Smooth muscle cell (in vitro differentiated cells): ENCODE data around the gene WDR43. TPM values are rescaled to one million over a fixed set of nuclear protein-coding genes. Genes with fewer than 3 reads are reported as not detected.

Experiments used
- DNase-seq: peaks from one replicate; lab custom pipeline; 2025; ENCODE audit not compliant: unreplicated experiment; lab: John Stamatoyannopoulos, UW
- H2AFZ ChIP-seq: fragments of 200-600 bp; sonication (generic); 2 replicates; pipeline ENCODE4 v1.6.0; 2016; ENCODE audit warnings: antibody characterized with exemption, low read depth, mild to moderate bottlenecking
- H3F3A ChIP-seq: fragments of 200-600 bp; sonication (generic); 2 replicates; pipeline ENCODE4 v1.6.0; 2017; ENCODE audit warnings: antibody characterized with exemption, low read depth
- H3K27ac ChIP-seq: fragments of 200-600 bp; sonication (generic); 2 replicates; pipeline ENCODE4 v1.5.1; 2016; ENCODE audit warnings: low read depth, mild to moderate bottlenecking
- H3K27me3 ChIP-seq: fragments of 200-600 bp; sonication (generic); 2 replicates; pipeline ENCODE4 v1.6.1; 2016; ENCODE audit warnings: low read depth, mild to moderate bottlenecking
- H3K36me3 ChIP-seq: fragments of 200-600 bp; sonication (generic); 2 replicates; pipeline ENCODE4 v1.5.1; 2016; ENCODE audit warnings: low read depth
- H3K4me1 ChIP-seq: fragments of 200-600 bp; sonication (generic); 2 replicates; pipeline ENCODE4 v1.5.1; 2016; ENCODE audit warnings: low read depth
- H3K4me2 ChIP-seq: fragments of 200-600 bp; sonication (generic); 2 replicates; pipeline ENCODE4 v1.6.0; 2016; ENCODE audit warnings: mild to moderate bottlenecking
- H3K4me3 ChIP-seq: fragments of 200-600 bp; sonication (generic); 2 replicates; pipeline ENCODE4 v1.5.1; 2016; ENCODE audit warnings: mild to moderate bottlenecking
- H3K79me2 ChIP-seq: fragments of 200-600 bp; sonication (generic); 2 replicates; pipeline ENCODE4 v1.6.0; 2016; ENCODE audit warnings: low read depth, mild to moderate bottlenecking
- H3K9ac ChIP-seq: fragments of 200-600 bp; sonication (generic); 2 replicates; pipeline ENCODE4 v1.6.0; 2016; ENCODE audit warnings: low read depth
- H3K9me3 ChIP-seq: fragments of 200-600 bp; sonication (generic); replicated peaks from 2 replicates; pipeline ENCODE4 v1.5.1; 2016; ENCODE audit warnings: low read depth
- H4K20me1 ChIP-seq: fragments of 200-600 bp; sonication (generic); 2 replicates; pipeline ENCODE4 v1.6.0; 2016; ENCODE audit warnings: low read depth
- WGBS: methylation state at CpG from one replicate; pipeline ENCODE4 v1.1.7; 2016; ENCODE audit warnings: low lambda C conversion rate; 5-methylcytosine and 5-hydroxymethylcytosine counted together
- polyA plus RNA-seq: library from polyadenylated mRNA; unstranded; fragments of >200 nt; fragmentation: Nextera tagmentation; extraction: Ambion mirVana; gene quantifications from 2 replicates; pipeline ENCODE4 v1.2.1, GENCODE V29; 2016
- total RNA-seq: library from RNA; depleted of rRNA; stranded (reverse); fragments of >200 nt; gene quantifications from 2 replicates; pipeline ENCODE4 v1.2.3, GENCODE V29; 2014
- TF ChIP-seq, protein P1 (sequence below): fragments of 200-600 bp; sonication (generic); IDR thresholded peaks from 2 replicates; pipeline ENCODE4 v1.5.1; 2017; ENCODE audit warnings: borderline replicate concordance, mild to moderate bottlenecking, antibody characterized with exemption; ENCODE audit not compliant: insufficient read depth, poor library complexity, severe bottlenecking

The WDR43 gene
- total and polyA plus RNA-seq, 2 experiments from 2014 or later = 12.5 to 37.8 TPM

DNA sequence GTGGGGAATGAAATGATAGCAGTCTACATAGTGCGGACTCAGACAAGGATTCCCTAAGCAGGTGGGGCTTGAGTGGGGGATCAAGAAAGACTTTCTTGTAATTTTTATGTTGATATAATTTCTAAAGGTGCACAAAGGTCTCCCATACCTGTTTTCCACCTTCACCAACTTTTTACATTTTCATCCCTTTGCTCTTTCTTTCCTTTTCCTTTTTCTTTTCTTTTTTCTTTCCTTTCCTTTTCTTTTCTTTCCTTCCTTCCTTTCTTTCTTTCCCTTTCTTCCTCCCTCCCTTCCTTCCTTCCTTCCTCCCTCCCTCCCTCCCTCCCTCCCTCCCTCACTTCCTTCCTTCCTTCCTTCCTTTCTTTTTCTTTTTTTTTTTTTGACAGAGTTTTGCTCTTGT lies 14.3 kb upstream of the WDR43 start:
- no peak overlapping the region for H3K9ac ChIP-seq
- H3K36me3 ChIP-seq = no peaks in the 10 kb centered on the region
- no peaks in the 10 kb centered on the region for H3K9me3 ChIP-seq
- WGBS = 86% methylated on average over 1 of the region's 1 CpG
- TF ChIP-seq, protein P1, sequence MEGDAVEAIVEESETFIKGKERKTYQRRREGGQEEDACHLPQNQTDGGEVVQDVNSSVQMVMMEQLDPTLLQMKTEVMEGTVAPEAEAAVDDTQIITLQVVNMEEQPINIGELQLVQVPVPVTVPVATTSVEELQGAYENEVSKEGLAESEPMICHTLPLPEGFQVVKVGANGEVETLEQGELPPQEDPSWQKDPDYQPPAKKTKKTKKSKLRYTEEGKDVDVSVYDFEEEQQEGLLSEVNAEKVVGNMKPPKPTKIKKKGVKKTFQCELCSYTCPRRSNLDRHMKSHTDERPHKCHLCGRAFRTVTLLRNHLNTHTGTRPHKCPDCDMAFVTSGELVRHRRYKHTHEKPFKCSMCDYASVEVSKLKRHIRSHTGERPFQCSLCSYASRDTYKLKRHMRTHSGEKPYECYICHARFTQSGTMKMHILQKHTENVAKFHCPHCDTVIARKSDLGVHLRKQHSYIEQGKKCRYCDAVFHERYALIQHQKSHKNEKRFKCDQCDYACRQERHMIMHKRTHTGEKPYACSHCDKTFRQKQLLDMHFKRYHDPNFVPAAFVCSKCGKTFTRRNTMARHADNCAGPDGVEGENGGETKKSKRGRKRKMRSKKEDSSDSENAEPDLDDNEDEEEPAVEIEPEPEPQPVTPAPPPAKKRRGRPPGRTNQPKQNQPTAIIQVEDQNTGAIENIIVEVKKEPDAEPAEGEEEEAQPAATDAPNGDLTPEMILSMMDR = no peak
- no peak overlapping the region for H3K27ac ChIP-seq
- no peak overlapping the region for H2AFZ ChIP-seq
- no peak overlapping the region for H3K4me3 ChIP-seq
- H3K79me2 ChIP-seq = no peaks in the 10 kb centered on the region
- DNase-seq = no peak
- H4K20me1 ChIP-seq = no peaks in the 10 kb centered on the region
- peaks cover 33% of the 10 kb centered on the region for H3K27me3 ChIP-seq
- no peak overlapping the region for H3K4me2 ChIP-seq
- H3F3A ChIP-seq = no peaks in the 10 kb centered on the region
- H3K4me1 ChIP-seq = no peaks in the 10 kb centered on the region

DNA sequence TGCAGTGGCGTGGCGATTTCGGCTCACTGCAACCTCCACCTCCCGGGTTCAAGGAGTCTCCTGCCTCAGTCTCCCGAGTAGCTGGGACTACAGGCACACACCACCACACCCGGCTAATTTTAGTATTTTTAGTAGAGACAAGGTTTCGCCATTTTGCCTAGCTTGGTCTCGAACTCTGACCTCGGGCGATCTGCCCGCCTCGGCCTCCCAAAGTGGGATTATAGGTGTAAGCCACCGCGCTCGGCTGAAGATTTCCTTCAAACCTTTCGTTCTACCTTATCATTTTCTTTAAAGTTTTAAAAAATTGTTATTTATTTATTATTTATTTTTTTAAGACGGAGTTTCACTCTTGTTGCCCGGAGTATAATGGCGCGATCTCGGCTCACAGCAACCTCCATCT lies 979 bp upstream of the WDR43 start:
- Histone ChIP-seq H3K9ac (no peak overlapping the region), H3K4me3 (no peak overlapping the region), H3K79me2 (peaks cover 40% of the 10 kb centered on the region), H2AFZ (no peak overlapping the region), H3K4me1 (peaks cover 18% of the 10 kb centered on the region), H3K27ac (no peak overlapping the region), H3F3A (peaks cover 6% of the 10 kb centered on the region), H4K20me1 (peaks cover 36% of the 10 kb centered on the region), H3K9me3 (no peaks in the 10 kb centered on the region), H3K27me3 (no peaks in the 10 kb centered on the region), H3K36me3 (no peaks in the 10 kb centered on the region), H3K4me2 (no peak overlapping the region)
- DNase-seq = no peak
- 98% methylated on average over 21 of the region's 21 CpGs for WGBS
- TF ChIP-seq, protein P1 = no peak

DNA sequence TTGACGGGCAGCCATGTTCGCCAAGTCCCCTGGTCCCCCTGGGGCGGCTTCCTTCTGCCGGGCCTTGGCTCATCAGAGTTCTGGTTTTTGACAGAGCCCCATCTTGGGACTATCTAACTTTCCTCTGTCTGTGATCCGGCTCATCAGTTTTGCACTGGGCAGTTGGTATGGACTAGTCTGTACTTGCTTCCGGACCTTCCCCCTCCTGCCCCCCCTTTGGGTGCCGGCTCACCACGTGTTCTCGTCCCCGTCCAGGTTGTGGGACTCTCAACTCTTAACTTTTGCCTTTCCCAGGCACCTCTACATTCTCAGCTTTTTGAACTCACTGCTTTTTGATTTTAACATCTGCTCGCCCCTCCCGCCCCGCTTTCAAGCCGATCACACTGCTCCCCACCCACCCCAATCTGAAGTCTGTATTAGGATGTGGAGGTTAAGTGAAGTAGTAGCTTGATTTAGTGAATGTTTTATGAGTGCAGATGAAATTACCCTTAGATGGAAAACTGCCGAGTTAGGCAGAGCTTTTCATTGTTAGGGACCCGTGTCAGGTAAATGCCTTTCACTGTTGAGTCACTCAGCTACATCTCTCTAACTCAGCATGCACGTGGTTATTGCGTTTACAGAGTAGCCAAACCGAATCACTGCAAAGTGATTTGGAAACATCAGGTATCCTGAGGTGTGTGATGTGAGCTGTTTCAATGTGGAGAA lies 874 bp downstream of the WDR43 start:
- no peak for DNase-seq
- 0% methylated on average over 19 of the region's 19 CpGs for WGBS

More for the DNA sequence above, 874 bp downstream of the WDR43 start:
- peak overlapping the region; percentile 88 for H3K27ac ChIP-seq
- H3K4me3 ChIP-seq = peak overlapping the region; percentile 90
- H3K9me3 ChIP-seq = no peaks in the 10 kb centered on the region
- peak overlapping the region; percentile 100 for H3K4me2 ChIP-seq
- TF ChIP-seq, protein P1 = no peak
- H2AFZ ChIP-seq = peak overlapping the region; percentile 83
- H3K27me3 ChIP-seq = no peaks in the 10 kb centered on the region
- peaks cover 55% of the 10 kb centered on the region for H4K20me1 ChIP-seq
- no peaks in the 10 kb centered on the region for H3K36me3 ChIP-seq
- H3F3A ChIP-seq = peaks cover 6% of the 10 kb centered on the region
- peak overlapping the region; percentile 90 for H3K9ac ChIP-seq
- peaks cover 58% of the 10 kb centered on the region for H3K79me2 ChIP-seq
- H3K4me1 ChIP-seq = peaks cover 18% of the 10 kb centered on the region
